Activated CD8-positive, alpha-beta T cell treated with anti-CD3 and anti-CD28 coated beads, Interleukin-2, amount 10 ng/mL, durations not matched to agents 7 days and 5 days (primary cell): Measurements from ENCODE around the gene OXA1L. TPM values are rescaled to one million over a fixed set of nuclear protein-coding genes. Genes with fewer than 3 reads are reported as not detected.

Experiments
- ATAC-seq: fragments of 150-1000 bp; cut with Tn5 transposase; one replicate; pipeline ENCODE4 v1.10.0; 2021; ENCODE audit warnings: moderate library complexity
- CTCF ChIA-PET: fragments of 350-600 bp; sonication (Branson Sonifier 250); formaldehyde crosslinking; loops from one replicate; lab custom pipeline; 2021; ENCODE audit warnings: antibody characterized with exemption; lab: Charles Lee
- POLR2A ChIA-PET: fragments of 350-600 bp; sonication (Branson Sonifier 250); formaldehyde crosslinking; loops from one replicate; lab custom pipeline; 2021; ENCODE audit warnings: antibody characterized with exemption; lab: Charles Lee
- DNase-seq: peaks from one replicate; pipeline ENCODE4 v3.0.0-alpha.2; 2020
- H3K27ac Mint-ChIP-seq: one replicate; pipeline ENCODE4 v1.8.0; 2021; ENCODE audit warnings: mild to moderate bottlenecking, mixed read lengths
- H3K27me3 Mint-ChIP-seq: one replicate; pipeline ENCODE4 v1.8.0; 2021; ENCODE audit warnings: low read depth, mixed read lengths
- H3K36me3 Mint-ChIP-seq: one replicate; pipeline ENCODE4 v1.8.0; 2021; ENCODE audit warnings: low read depth, mixed read lengths
- H3K4me1 Mint-ChIP-seq: one replicate; pipeline ENCODE4 v1.8.0; 2021; ENCODE audit warnings: low read depth, mixed read lengths
- H3K4me3 Mint-ChIP-seq: one replicate; pipeline ENCODE4 v1.8.0; 2021; ENCODE audit warnings: mild to moderate bottlenecking, mixed read lengths
- H3K9me3 Mint-ChIP-seq: one replicate; pipeline ENCODE4 v1.8.0; 2022; ENCODE audit warnings: mixed read lengths; ENCODE audit not compliant: insufficient read depth
- total RNA-seq, 2 experiments: library from RNA; stranded (reverse); gene quantifications; one replicate each; pipeline ENCODE4 v1.2.3, GENCODE V29; 2021

OXA1L gene
- total RNA-seq, 2 experiments from 2014 or later = 104 to 107 TPM

DNA sequence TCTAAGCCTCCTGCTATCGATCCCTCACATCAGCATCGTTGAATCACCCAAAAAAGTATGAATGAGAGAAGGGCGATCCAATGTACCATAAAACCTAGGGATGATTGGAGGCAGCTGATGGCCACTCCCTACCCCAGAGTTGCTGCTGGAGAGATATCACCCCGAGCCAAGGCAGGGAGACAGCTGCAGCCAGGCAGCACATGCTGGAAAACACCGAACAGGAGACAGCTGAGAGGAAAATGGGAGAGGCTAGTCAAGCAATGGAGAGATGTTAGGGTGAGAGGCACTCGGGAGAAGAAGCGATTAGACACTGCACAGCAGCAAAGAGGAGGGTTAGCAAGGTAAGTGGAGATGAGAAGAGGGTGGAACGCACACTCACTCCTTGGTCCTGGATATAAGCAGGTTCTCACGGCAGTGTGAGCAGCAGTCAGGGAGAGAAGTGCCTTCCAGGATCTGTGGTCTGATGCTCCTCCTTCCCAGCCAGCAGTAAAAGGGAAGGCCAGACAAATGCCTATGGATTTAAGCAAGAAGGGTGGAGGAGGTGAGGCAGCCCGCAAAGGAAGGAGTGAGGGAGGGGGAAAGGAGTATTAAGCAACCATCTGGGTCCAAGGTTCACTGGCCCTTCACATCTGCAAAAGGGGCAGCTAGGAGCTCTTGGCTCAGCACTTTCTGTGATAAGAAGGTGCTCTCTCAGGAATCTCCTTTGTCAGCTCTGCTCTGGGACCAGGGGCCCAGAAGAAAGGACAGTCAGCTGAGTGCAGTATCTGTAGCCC is 48.6 kb downstream of the OXA1L start, which contains the start of gene SLC7A7:
Gene SLC7A7 (minus strand): TSS at position 495 of the 773 bp plus-strand sequence. CDS start 2,037 bp downstream, outside the sequence.
- Mint-ChIP-seq H3K27ac (no peak within 1 kb of the TSS), H3K4me3 (no peak within 1 kb of the TSS), H3K4me1 (peaks cover 22% of the 10 kb centered on the region), H3K27me3 (peaks cover 14% of the 10 kb centered on the region), H3K9me3 (no peaks in the 10 kb centered on the region), H3K36me3 (no peaks in the 10 kb centered on the region)
- no peak for ATAC-seq
- ChIA-PET POLR2A (interaction anchor here (0.8 to 1.0 kb wide), 2 partner anchors 152 to 217 kb away, joined by 3 read pairs; partner anchors contain the start of gene ABHD4), CTCF (interaction anchor here (1.6 kb wide), 1 partner anchor 38 kb away, joined by 5 read pairs; no protein-coding TSS in a partner anchor)
- no peak for DNase-seq

- Mint-ChIP-seq H3K27ac (no peak overlapping the region), H3K9me3 (no peaks in the 10 kb centered on the region), H3K36me3 (no peaks in the 10 kb centered on the region), H3K4me3 (no peak overlapping the region), H3K27me3 (peaks cover 27% of the 10 kb centered on the region), H3K4me1 (peaks cover 30% of the 10 kb centered on the region)
- ATAC-seq = peak; percentile 12
- no peak for DNase-seq
- CTCF ChIA-PET = interaction anchor here (0.9 to 23.8 kb wide), 6 partner anchors 12 to 263 kb away, joined by 3 to 590 read pairs (median 5); no protein-coding TSS in a partner anchor
- POLR2A ChIA-PET = interaction anchor here (1.2 kb wide), 1 partner anchor 249 kb away, joined by 4 read pairs; no protein-coding TSS in a partner anchor
Observed at GRCh38 chr14:22819151-22819988, 52.9 kb downstream of the OXA1L start.

- no peak overlapping the region for H3K4me3 Mint-ChIP-seq
- CTCF ChIA-PET = interaction anchor here (1.0 to 23.8 kb wide), 6 partner anchors 10 to 264 kb away, joined by 3 to 590 read pairs (median 4); no protein-coding TSS in a partner anchor
- no peak overlapping the region for H3K27ac Mint-ChIP-seq
- no peak for ATAC-seq
- H3K4me1 Mint-ChIP-seq = peaks cover 34% of the 10 kb centered on the region
- peaks cover 24% of the 10 kb centered on the region for H3K27me3 Mint-ChIP-seq
- H3K9me3 Mint-ChIP-seq = no peaks in the 10 kb centered on the region
- no peaks in the 10 kb centered on the region for H3K36me3 Mint-ChIP-seq
- DNase-seq = no peak
- POLR2A ChIA-PET = no interaction called here
Observed at GRCh38 chr14:22820731-22821130, 54.2 kb downstream of the OXA1L start.

GRCh38 chr14:22821193-22822015 is 54.9 kb downstream of the OXA1L start:
- ATAC-seq = no peak
- ChIA-PET CTCF (interaction anchor here (0.7 to 23.8 kb wide), 8 partner anchors 9 to 264 kb away, joined by 3 to 590 read pairs (median 4); no protein-coding TSS in a partner anchor), POLR2A (interaction anchor here (0.8 kb wide), 1 partner anchor 41 kb away, joined by 4 read pairs; no protein-coding TSS in a partner anchor)
- Mint-ChIP-seq H3K27ac (no peak overlapping the region), H3K4me3 (peak overlapping the region; percentile 7), H3K27me3 (peaks cover 24% of the 10 kb centered on the region), H3K36me3 (no peaks in the 10 kb centered on the region), H3K4me1 (peaks cover 32% of the 10 kb centered on the region), H3K9me3 (no peaks in the 10 kb centered on the region)
- no peak for DNase-seq

DNA sequence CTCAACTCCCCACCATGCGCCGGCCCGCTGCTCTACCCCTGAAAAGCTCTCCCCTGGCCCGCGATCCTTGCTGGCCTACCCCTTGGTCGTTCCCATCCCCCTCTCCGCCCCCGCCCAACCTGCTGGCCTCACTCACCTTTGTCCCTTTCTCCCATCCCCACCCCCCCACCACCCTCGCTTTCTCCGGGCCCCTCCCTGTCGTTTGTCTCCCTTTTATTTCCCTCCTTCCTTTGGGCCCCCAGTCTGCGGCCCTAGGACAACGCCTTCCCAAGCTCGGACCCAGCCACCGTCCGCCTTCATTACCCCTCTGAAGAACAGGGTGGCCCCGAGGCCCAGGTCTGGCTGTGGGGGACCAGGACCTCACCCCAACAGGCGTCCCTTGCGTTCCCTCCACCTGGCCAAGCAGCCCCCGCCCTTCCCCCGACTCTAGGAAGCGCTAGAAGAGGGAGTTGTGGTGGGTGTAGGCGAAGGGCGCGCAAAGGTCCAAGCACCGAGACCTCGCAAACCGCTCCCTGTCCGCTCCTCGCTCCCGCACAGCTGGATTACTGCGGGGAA is 55.6 kb downstream of the OXA1L start:
- CTCF ChIA-PET = interaction anchor here (0.6 to 23.8 kb wide), 26 partner anchors 8 to 251 kb away, joined by 3 to 590 read pairs (median 7); partner anchors contain the start of genes HAUS4, LRP10, OXA1L and RBM23
- H3K27me3 Mint-ChIP-seq = peaks cover 24% of the 10 kb centered on the region
- H3K27ac Mint-ChIP-seq = no peak overlapping the region
- no peaks in the 10 kb centered on the region for H3K36me3 Mint-ChIP-seq
- POLR2A ChIA-PET = interaction anchor here (1.3 kb wide), 1 partner anchor 31 kb away, joined by 8 read pairs; no protein-coding TSS in a partner anchor
- H3K9me3 Mint-ChIP-seq = no peaks in the 10 kb centered on the region
- H3K4me3 Mint-ChIP-seq = peak overlapping the region; percentile 39
- DNase-seq (no peak), ATAC-seq (no peak)
- H3K4me1 Mint-ChIP-seq = peaks cover 32% of the 10 kb centered on the region

Other genes with a start within 250 kb of the OXA1L start
- 100 to 1,000 TPM; 130 to 147 TPM for gene DAD1, start 177.5 kb upstream of the OXA1L start, total RNA-seq
- gene ABHD4, start 168.4 kb upstream of the OXA1L start, total RNA-seq = 1 to 10 TPM; 8.0 to 8.5 TPM
- not detected for gene OR6J1, start 122.3 kb upstream of the OXA1L start, total RNA-seq
- gene SLC7A7, start 48.7 kb downstream of the OXA1L start, total RNA-seq = under 1 TPM in 1 of 2 experiments, not detected in 1; 0.23 TPM
- 10 to 100 TPM; 93.9 to 97.3 TPM for gene MRPL52, start 63.2 kb downstream of the OXA1L start, total RNA-seq
- gene MMP14, start 69.9 kb downstream of the OXA1L start, total RNA-seq = 1 to 10 TPM; 1.8 to 2.4 TPM
- 10 to 100 TPM; 37.1 to 40.7 TPM for gene LRP10, start 105.1 kb downstream of the OXA1L start, total RNA-seq
- gene REM2, start 116.5 kb downstream of the OXA1L start, total RNA-seq = under 1 TPM; 0.21 to 0.61 TPM
- 10 to 100 TPM; 77.1 to 81.2 TPM for gene RBM23, start 152.5 kb downstream of the OXA1L start, total RNA-seq
- gene PRMT5, start 162.7 kb downstream of the OXA1L start, total RNA-seq = 10 to 100 TPM; 55.5 to 64.9 TPM
- 10 to 100 TPM; 74.7 to 79.1 TPM for gene HAUS4, start 190.4 kb downstream of the OXA1L start, total RNA-seq
- 1 to 10 TPM in 1 of 2 experiments, under 1 TPM in 1; 0.74 to 1.4 TPM for gene AJUBA, start 215.9 kb downstream of the OXA1L start, total RNA-seq
- gene C14orf93, start 243.5 kb downstream of the OXA1L start, total RNA-seq = 1 to 10 TPM; 7.8 to 9.0 TPM